Testis (tissue), 2 donors: ENCODE results near the gene GPBP1.

ENCODE experiments used
- CTCF ChIP-seq, 3 experiments: fragments of 450-650 bp in 2 of 3; fragments of 200-600 bp in 1 of 3; sonication (generic) in 1 of 3; IDR thresholded peaks; one replicate each; pipeline ENCODE4 v1.5.1; 2016 to 2019; ENCODE audit warnings: antibody characterized with exemption in 3 of 3, mild to moderate bottlenecking in 2 of 3, moderate library complexity in 1 of 3
- POLR2A ChIP-seq: fragments of 450-650 bp; IDR thresholded peaks from one replicate; pipeline ENCODE4 v1.6.1; 2017; ENCODE audit warnings: antibody characterized with exemption, mild to moderate bottlenecking, moderate library complexity

GRCh38 chr5:57243286-57244137, 69.7 kb downstream of the GPBP1 start:
- TF ChIP-seq POLR2A (no peak), CTCF (IDR thresholded peaks at IDR 0.05) (no peak)
